SJSA1 (cell line): ENCODE data around the gene CDC73. TPM values are rescaled to one million over a fixed set of nuclear protein-coding genes. Genes with fewer than 3 reads are reported as not detected.
"Not testable (repeated sequence)": the region's sequence is repeated elsewhere in the genome, so short reads cannot be mapped to it uniquely, and the experiment has no call there.

Experiments
- DNase-seq, 2 experiments: peaks; one replicate each; pipeline ENCODE4 v3.0.0-alpha.2; 2015 to 2020; ENCODE audit warnings: low spot score in 2 of 2, low read depth in 1 of 2
- H3K27ac ChIP-seq: fragments of 250-450 bp; sonication (Bioruptor Pico); 2 replicates; pipeline ENCODE4 v1.5.1; 2020; ENCODE audit warnings: mild to moderate bottlenecking, moderate library complexity
- H3K27me3 ChIP-seq: fragments of 250-450 bp; sonication (Bioruptor Pico); replicated peaks from 2 replicates; pipeline ENCODE4 v1.5.1; 2020; ENCODE audit warnings: mild to moderate bottlenecking, moderate library complexity
- H3K36me3 ChIP-seq: fragments of 250-450 bp; sonication (Bioruptor Pico); 2 replicates; pipeline ENCODE4 v1.5.1; 2020; ENCODE audit warnings: mild to moderate bottlenecking
- H3K4me1 ChIP-seq: fragments of 250-450 bp; sonication (Bioruptor Pico); replicated peaks from 2 replicates; pipeline ENCODE4 v1.6.1; 2021; ENCODE audit warnings: mild to moderate bottlenecking
- H3K4me3 ChIP-seq: fragments of 250-450 bp; sonication (Bioruptor Pico); 2 replicates; pipeline ENCODE4 v1.5.1; 2020; ENCODE audit warnings: mild to moderate bottlenecking
- H3K9me3 ChIP-seq: fragments of 250-450 bp; sonication (Bioruptor Pico); replicated peaks from 2 replicates; pipeline ENCODE4 v1.5.1; 2020; ENCODE audit warnings: mild to moderate bottlenecking
- total RNA-seq: library from RNA; depleted of rRNA; stranded (reverse); fragments of >200 nt; shearing (Covaris generic); gene quantifications from 2 replicates; pipeline ENCODE4 v1.2.3, GENCODE V29; 2014

CDC73 gene
- total RNA-seq, 1 experiment from 2014 or later: 26.3 TPM

DNA sequence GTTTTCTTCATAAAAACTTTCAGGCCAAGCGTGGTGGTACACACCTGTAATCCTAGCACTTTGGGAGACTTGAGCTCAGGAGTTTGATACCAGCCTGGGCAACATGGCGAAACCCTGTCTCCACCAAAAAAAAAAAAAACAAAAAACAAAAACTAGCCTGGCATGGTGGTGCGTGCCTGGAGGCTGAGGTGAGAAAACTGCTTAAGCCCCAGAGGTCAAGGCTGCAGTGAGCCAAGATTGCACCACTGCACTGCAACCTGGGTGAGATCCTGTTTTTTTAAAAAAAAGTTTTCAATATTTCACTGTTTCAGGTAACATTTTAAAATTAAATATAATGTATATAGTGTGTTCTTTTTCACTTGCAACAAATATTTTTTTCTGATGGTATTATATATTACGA, 78.1 kb downstream of the CDC73 start:
- DNase-seq: no peak
- Histone ChIP-seq H3K4me3 (no peak overlapping the region), H3K27ac (no peak overlapping the region), H3K9me3 (no peaks in the 10 kb centered on the region), H3K4me1 (no peaks in the 10 kb centered on the region), H3K27me3 (no peaks in the 10 kb centered on the region), H3K36me3 (peaks cover 11% of the 10 kb centered on the region)

DNA sequence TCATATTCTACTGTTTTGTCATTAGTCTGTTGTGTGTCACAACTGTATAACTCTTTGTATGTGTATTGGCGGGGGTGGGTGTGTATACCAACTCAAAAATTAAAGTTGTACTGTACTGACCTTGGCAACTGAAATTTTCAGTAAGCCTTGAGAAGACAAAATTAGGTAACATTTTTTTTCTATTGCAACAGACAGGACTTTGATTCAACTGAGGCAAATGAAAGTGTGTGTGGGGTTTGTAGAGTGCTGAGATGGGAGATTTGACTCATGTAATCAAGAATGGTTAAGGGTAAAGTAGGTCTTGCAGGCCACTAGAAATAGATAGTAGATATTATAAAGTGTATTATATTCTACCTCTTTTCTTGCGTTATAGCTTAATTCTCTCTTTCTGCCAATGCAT, 79.2 kb downstream of the CDC73 start:
- no peaks in the 10 kb centered on the region for H3K9me3 ChIP-seq
- no peak for DNase-seq
- H3K27me3 ChIP-seq: no peaks in the 10 kb centered on the region

DNA sequence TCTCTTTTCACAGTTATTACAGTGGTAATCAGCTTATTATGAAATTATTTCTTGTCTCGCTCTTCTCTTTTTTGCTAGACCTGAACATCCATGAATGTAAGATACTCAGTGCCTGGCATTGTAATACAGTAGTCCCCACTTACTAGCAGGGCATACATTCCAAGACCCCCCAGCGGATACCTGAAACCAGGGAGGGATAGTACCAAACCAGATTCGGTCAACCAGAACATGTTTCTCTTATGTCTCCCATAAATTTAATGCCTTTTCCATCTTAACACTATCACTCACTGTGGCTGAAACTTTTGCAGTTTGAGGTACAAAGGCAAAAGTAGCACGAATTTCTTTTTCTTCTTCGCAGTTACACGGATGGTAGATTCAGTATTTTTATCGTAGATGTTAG, 89.2 kb downstream of the CDC73 start:
- Histone ChIP-seq H3K36me3 (peaks cover 41% of the 10 kb centered on the region), H3K4me3 (no peak overlapping the region), H3K4me1 (peaks cover 13% of the 10 kb centered on the region), H3K27me3 (no peaks in the 10 kb centered on the region), H3K27ac (peak overlapping the region; percentile 81), H3K9me3 (no peaks in the 10 kb centered on the region)
- DNase-seq: no peak

More for the DNA sequence above, 79.2 kb downstream of the CDC73 start:
- no peak overlapping the region for H3K4me3 ChIP-seq
- no peaks in the 10 kb centered on the region for H3K4me1 ChIP-seq
- H3K27ac ChIP-seq: no peak overlapping the region
- H3K36me3 ChIP-seq: peaks cover 17% of the 10 kb centered on the region

DNA sequence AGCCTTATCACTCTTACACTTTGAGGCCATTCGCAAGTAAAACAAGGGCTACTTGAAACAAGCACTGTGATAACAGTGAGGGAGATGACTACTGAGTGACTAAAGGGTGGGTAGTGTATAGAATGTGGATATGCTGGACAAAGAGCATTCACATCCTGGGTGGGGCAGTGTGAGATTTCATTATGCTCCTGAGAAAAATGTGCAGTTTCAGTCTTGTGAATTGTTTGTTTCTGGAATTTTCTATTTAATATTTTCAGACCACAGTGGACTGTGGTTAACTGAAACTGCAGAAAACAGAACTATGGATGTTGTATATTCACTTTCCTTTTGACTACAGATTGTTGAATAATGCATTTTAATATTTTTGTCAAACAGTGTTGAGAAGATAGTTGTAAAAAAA, 89.7 kb downstream of the CDC73 start:
- peaks cover 39% of the 10 kb centered on the region for H3K36me3 ChIP-seq
- H3K9me3 ChIP-seq: no peaks in the 10 kb centered on the region
- no peaks in the 10 kb centered on the region for H3K27me3 ChIP-seq
- peak; percentile 61 to 71 for DNase-seq
- peaks cover 13% of the 10 kb centered on the region for H3K4me1 ChIP-seq
- H3K27ac ChIP-seq: peak overlapping the region; percentile 81
- no peak overlapping the region for H3K4me3 ChIP-seq

DNA sequence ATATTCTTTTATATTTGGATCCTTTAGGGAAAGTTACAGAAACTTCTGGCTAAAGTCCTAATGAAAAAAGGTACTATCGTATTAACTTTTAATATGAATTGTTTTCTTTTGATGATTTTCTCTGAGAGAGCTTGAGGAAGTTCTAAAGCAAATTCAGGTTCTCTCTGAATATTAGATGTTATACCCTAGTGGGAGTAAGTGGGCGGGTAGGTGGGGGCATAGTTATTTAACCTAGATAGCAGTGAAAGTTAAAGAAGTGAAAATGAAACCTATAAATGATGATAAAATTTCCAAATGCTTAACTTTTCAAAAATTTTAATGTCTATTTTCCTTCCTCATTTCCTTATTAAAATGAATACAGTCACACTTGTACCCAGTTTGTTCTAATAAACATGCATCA, 90.8 kb downstream of the CDC73 start:
- H3K36me3 ChIP-seq: peaks cover 33% of the 10 kb centered on the region
- H3K4me1 ChIP-seq: peaks cover 13% of the 10 kb centered on the region
- DNase-seq: no peak
- no peaks in the 10 kb centered on the region for H3K9me3 ChIP-seq
- H3K27me3 ChIP-seq: no peaks in the 10 kb centered on the region
- H3K4me3 ChIP-seq: no peak overlapping the region
- no peak overlapping the region; the same call in 1 of the 2 replicates for H3K27ac ChIP-seq

DNA sequence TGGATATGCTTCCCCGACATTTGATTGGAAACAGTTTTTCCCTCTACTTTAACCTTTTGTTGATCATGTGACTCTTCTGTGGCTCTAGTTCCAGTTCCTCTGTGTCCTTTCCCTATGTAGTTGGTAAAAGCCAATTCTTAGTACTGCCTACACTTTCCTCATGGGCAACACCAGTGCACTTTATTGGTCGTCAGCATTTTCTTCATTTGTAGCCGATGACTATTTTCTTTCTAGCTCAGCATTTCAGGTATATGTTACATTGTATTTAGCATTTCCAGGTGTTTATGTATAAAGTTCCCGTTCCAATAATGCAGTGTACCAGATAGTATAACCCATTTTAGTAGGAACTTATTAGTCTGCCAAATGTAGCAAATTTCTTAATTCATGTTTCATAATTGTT, 92.2 kb downstream of the CDC73 start:
- peaks cover 43% of the 10 kb centered on the region for H3K36me3 ChIP-seq
- H3K4me3 ChIP-seq: no peak overlapping the region
- H3K4me1 ChIP-seq: peaks cover 13% of the 10 kb centered on the region
- H3K27ac ChIP-seq: no peak overlapping the region
- no peaks in the 10 kb centered on the region for H3K27me3 ChIP-seq
- no peaks in the 10 kb centered on the region for H3K9me3 ChIP-seq
- DNase-seq: no peak

DNA sequence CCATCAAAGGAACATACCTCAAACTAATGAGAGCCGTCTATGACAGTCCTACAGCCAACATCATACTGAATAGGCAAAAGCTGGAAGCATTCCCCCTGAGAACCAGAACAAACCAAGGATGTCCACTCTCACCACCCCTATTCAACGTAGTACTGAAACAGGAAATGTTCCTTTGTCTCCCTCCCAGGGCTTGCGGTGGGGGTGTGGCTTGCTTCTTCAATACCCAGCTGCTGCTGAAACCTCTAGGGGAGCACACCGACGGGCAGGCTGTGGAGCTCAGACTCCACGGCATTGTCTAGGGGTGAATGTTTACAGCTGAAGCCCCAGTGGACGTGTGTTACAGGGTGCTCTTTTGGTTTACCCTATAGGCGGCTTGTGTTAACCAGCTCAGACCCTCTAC, 95.1 kb downstream of the CDC73 start:
- Histone ChIP-seq H3K36me3 (peaks cover 42% of the 10 kb centered on the region), H3K4me1 (peaks cover 12% of the 10 kb centered on the region), H3K27me3 (no peaks in the 10 kb centered on the region), H3K27ac (no peak overlapping the region), H3K9me3 (no peaks in the 10 kb centered on the region), H3K4me3 (no peak overlapping the region)
- DNase-seq: no peak

DNA sequence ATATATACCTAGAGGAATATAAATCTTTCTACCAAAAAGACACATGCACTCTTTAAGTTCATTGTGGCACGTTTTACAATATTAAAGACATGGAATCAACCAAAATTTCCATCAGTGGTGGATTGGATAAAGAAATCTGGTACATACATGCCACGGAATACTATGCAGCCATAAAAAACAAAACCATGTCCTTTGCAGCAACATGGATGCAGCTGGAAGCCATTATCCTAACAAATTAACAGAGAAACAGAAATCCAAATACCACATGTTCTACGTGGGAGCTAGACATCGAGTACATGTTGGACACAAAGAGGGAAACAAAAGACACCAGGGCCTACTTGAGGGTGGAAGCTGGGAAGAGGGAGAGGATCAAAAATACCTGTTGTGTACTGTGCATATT, 97.6 kb downstream of the CDC73 start:
- Histone ChIP-seq H3K4me1 (peaks cover 14% of the 10 kb centered on the region), H3K4me3 (no peak overlapping the region)
- DNase-seq: no peak

DNA sequence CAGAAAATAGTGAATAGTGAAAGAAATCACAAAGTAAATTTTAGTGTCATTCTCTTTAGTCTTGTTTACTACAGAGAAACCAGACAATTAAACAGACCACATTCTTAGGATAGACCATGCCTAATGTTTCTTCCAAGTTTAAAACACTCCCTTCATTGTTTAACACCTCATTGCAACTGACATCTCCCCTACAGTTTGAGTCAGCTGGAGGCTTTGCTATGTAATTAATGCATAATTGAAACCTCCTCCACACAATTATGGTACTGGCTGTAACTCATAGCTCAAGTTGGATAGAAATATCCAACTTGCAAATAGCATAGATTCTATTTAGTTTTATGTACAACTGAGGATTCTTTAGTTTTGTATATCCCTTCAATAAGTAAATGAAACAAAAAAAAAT, 99.8 kb downstream of the CDC73 start:
- Histone ChIP-seq H3K9me3 (no peaks in the 10 kb centered on the region), H3K4me3 (no peak overlapping the region), H3K4me1 (peaks cover 14% of the 10 kb centered on the region), H3K27ac (no peak overlapping the region), H3K36me3 (peaks cover 19% of the 10 kb centered on the region), H3K27me3 (no peaks in the 10 kb centered on the region)
- DNase-seq: peak in 1 of 2 experiments; percentile 23

More for the DNA sequence above, 97.6 kb downstream of the CDC73 start:
- Histone ChIP-seq H3K27me3 (no peaks in the 10 kb centered on the region), H3K36me3 (peaks cover 32% of the 10 kb centered on the region), H3K9me3 (no peaks in the 10 kb centered on the region), H3K27ac (no peak overlapping the region)

DNA sequence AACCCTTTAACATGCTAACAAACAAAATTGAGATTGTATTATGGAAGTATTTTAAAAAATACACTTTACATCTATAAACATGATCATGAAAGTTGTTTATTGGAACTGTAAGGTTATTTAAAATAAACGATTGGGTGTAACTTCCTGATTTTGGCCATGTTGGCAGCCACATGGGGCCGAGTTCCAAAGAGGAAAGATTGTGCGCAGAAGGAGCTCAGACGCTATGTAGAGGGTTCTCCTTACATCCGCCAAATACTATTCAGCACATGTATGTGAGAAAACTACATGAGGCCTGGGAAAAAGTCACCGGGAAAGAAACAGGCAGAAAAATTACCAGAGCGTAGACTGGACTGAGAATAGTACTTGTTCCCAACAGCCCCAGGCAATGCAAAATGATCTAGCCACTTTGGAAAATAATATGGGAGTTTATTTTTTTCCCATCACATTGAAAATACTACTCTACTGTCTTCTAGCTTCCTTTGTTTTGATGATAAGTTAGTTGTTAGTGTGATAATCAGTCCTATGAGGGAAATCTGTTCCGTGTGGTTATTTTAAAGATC, 100.3 kb downstream of the CDC73 start:
- H3K27ac ChIP-seq: no peak overlapping the region
- no peak for DNase-seq
- peaks cover 19% of the 10 kb centered on the region for H3K36me3 ChIP-seq
- no peaks in the 10 kb centered on the region for H3K9me3 ChIP-seq
- H3K4me3 ChIP-seq: no peak overlapping the region
- peaks cover 14% of the 10 kb centered on the region for H3K4me1 ChIP-seq
- H3K27me3 ChIP-seq: no peaks in the 10 kb centered on the region

DNA sequence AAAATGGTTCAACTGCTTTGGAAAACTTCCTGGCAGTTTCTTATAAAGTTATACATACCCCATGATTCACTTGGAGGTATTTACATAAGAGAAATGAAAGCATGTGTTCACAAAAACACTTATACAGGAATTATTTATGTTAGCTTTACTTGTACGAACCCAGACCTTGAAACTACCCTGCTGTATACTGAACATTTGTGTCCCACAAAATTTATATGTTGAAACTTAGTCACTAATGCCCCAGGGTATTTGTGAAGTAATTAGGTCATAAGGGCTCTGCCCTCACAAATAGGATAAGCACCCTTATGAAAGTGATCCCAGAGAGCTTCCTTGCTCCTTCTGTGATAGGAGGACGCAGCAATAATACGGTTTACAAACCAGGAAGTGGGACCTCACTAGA, 107.3 kb downstream of the CDC73 start:
- peak in 1 of 2 experiments; percentile 13 for DNase-seq

DNA sequence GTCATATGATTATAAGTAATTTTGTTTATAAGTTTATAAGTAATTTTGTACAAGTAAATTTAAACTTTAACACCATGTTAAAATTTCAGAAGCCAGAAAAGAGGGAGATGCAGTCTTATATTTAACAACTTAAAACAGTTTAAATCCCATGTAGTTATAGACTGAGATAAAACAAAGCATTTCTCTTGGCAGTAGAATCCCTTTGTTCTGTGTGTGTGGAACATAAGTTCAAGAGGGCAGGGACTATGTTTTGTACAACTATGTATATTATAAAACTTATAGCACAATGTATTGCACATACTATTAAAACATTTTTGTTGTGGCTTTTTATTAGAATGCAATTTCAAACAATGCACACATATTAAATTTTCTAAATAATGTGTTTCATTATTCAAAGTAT, 109.3 kb downstream of the CDC73 start:
- H3K9me3 ChIP-seq, DNase-seq, H3K27ac ChIP-seq, H3K4me1 ChIP-seq, H3K4me3 ChIP-seq, H3K27me3 ChIP-seq: not testable (repeated sequence)
- H3K36me3 ChIP-seq: peaks cover 22% of the 10 kb centered on the region

More for the DNA sequence above, 107.3 kb downstream of the CDC73 start:
- Histone ChIP-seq H3K9me3 (no peaks in the 10 kb centered on the region), H3K27me3 (no peaks in the 10 kb centered on the region), H3K27ac (no peak overlapping the region), H3K4me1 (peaks cover 3% of the 10 kb centered on the region; the same call in 1 of the 2 replicates), H3K4me3 (no peak overlapping the region), H3K36me3 (peaks cover 21% of the 10 kb centered on the region)

DNA sequence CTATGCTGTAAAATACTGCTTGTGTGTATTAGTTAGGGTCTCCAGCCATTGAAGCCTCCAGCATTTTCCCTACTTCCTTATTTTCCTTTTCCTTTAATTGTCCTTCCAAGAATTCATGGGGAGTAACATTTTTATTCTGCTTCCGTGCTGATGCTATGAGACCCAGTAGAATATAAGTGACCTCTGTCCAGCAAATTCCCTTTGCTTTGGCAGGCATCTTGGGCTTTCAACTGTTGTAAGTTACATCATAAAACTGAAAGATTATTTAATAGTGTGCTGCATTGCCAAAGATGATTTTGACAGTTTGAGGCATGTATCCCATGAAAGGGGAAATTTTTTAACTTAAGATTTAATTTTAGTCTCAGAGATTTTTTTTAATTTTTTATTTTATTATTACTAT, 112.7 kb downstream of the CDC73 start:
- Histone ChIP-seq H3K9me3 (no peaks in the 10 kb centered on the region), H3K4me1 (no peaks in the 10 kb centered on the region), H3K36me3 (peaks cover 27% of the 10 kb centered on the region), H3K4me3 (no peak overlapping the region), H3K27me3 (no peaks in the 10 kb centered on the region), H3K27ac (no peak overlapping the region)
- DNase-seq: no peak

DNA sequence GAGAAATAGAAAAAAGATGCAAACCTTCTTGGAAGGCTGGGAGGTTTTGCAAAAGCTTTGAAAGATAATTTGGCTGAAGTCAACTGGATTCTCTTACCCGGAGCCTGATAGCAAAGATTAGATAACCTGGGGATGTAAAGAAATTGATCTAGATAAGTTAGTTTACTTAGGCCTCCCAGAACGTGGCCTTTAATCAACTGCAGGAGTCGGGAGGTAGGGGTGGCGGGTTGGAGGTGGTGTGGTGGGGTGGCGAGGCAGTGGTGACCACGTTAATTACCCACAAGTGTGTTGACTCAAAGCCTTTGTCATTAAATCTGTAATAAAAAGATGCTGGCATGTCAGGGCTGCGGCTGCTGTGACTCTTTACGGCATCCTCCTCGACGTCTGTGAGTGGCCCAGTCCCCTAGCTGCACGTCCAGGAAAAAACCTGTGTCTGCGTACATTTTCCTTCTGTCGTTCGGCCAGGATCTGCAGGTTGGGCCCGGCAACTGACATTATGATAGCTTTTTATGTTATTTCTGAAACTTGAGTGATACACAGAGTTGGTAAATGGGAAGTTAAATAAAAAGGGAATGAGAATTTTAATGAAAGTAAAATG, 115.6 kb downstream of the CDC73 start:
- Histone ChIP-seq H3K4me1 (no peaks in the 10 kb centered on the region), H3K27me3 (no peaks in the 10 kb centered on the region), H3K9me3 (no peaks in the 10 kb centered on the region), H3K36me3 (peaks cover 29% of the 10 kb centered on the region), H3K4me3 (no peak overlapping the region), H3K27ac (no peak overlapping the region)
- DNase-seq: no peak

DNA sequence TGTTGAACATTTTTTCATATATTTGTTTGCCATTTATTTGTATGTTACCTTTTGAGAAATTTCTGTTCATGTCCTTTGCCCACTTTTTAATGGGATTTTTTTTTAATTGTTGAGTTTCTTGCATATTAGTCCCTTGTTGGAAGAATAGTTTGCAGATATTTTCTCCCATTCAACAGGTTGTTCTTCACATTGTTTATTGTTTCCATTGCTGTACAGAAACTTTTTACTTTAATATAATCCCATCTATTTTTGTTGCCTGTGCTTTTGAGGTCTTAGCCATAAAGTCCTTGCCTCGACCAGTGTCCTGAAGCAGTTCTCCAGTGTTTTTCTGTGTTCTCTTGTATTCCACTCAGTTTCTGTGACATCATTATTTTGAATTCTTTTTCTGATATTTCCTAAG, 118.8 kb downstream of the CDC73 start:
- H3K9me3 ChIP-seq: no peaks in the 10 kb centered on the region
- no peak for DNase-seq

More for the DNA sequence above, 118.8 kb downstream of the CDC73 start:
- Histone ChIP-seq H3K4me3 (no peak overlapping the region), H3K27me3 (no peaks in the 10 kb centered on the region), H3K36me3 (peaks cover 19% of the 10 kb centered on the region), H3K4me1 (no peaks in the 10 kb centered on the region), H3K27ac (no peak overlapping the region)
